Ishikawa (cell line): ENCODE data around the gene MADCAM1.

Experiments
- CREB1 ChIP-seq: IDR thresholded peaks from 2 replicates; pipeline ENCODE4 v1.6.1; 2012; ENCODE audit warnings: low read depth
- EGR1 ChIP-seq: IDR thresholded peaks from 2 replicates; pipeline ENCODE4 v1.6.1; 2012
- EP300 ChIP-seq: IDR thresholded peaks from 2 replicates; pipeline ENCODE4 v1.6.1; 2012; ENCODE audit warnings: borderline replicate concordance
- NFIC ChIP-seq: IDR thresholded peaks from 2 replicates; pipeline ENCODE4 v1.6.1; 2012
- RAD21 ChIP-seq: IDR thresholded peaks from 2 replicates; pipeline ENCODE4 v1.6.1; 2012; ENCODE audit warnings: low read depth
- REST ChIP-seq: IDR thresholded peaks from 2 replicates; pipeline ENCODE4 v1.6.1; 2012; ENCODE audit warnings: low read depth, mild to moderate bottlenecking
- TAF1 ChIP-seq: IDR thresholded peaks from 2 replicates; pipeline ENCODE4 v1.6.1; 2012; ENCODE audit warnings: low read depth, mild to moderate bottlenecking
- YY1 ChIP-seq: IDR thresholded peaks from 2 replicates; pipeline ENCODE4 v1.6.1; 2012; ENCODE audit warnings: low read depth
- ZBTB7A ChIP-seq: IDR thresholded peaks from 2 replicates; pipeline ENCODE4 v1.6.1; 2012; ENCODE audit warnings: low read depth
- TF ChIP-seq, protein P1 (sequence below): IDR thresholded peaks from 2 replicates; pipeline ENCODE4 v1.6.1; 2012

GRCh38 chr19:455031-455705 lies 41.1 kb upstream of the MADCAM1 start:
- TF ChIP-seq TAF1 = no peak
- no peak for TF ChIP-seq YY1
- no peak for TF ChIP-seq REST
- no peak for TF ChIP-seq ZBTB7A
- no peak for TF ChIP-seq NFIC
- no peak for TF ChIP-seq CREB1
- no peak for TF ChIP-seq EP300
- TF ChIP-seq RAD21 = no peak
- TF ChIP-seq, protein P1, sequence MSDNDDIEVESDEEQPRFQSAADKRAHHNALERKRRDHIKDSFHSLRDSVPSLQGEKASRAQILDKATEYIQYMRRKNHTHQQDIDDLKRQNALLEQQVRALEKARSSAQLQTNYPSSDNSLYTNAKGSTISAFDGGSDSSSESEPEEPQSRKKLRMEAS = no peak
- no peak for TF ChIP-seq EGR1
